Measurements from ENCODE around the gene PKDCC.

Gene PKDCC

DNA sequence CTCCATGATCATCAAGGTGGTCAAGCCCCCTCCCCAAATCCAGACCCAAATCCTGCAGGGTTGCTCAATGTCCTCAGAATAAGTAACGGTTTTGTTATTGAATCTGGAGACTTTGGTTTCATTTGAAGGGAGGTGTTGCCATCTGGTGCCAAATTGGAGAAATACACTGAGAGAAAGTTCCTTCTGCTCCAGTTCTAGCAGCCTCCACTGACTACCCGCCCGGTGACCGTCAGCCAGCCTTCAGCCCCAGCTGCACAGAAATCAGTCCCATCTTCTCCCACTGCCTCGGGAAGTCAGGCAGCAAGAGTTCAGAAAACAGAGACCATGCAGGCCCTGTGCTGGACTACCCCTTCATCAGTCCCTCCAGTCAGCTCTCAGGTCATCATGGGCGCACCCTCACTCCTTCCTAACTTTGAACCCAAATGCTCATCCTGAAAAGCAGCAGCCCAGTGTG is 38.7 kb downstream of the PKDCC start:
- no peak for DNase-seq (ENCODE audit: low read depth in 1 of 2, low spot score in 1 of 2)

DNA sequence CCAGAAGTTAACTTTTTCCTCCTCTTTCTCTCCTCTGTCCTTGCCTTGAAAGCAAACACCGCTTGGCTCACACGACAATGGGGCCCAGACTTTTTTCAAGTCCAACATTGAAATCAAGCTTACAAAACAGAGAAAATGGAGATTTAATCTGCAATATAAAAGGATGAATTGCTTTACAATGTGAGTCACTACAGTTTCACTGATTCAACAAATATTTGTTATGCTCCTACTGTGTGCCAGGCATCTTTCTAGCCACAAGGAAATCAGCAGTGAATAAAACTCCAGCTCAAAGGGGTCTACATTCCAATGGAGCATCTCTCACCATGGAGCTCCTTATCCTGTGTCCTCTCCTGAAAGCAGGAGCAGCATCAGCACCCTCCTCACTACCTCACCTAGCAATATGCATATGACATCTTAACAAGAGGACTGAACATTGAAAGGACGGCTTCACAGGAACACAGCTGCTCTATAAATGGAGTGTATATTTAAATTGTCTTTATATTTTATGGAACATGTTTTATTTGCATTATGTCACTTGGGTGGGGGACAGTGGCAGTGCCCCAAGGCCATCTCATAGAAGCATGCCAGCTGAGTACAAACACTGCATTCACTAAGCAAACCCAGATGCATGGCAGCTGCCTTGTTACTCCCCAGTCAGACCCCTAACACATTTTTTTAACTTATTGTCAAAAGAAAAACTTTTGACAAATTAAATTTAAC is 39.5 kb downstream of the PKDCC start:
- no peak for DNase-seq (ENCODE audit: low read depth in 1 of 2, low spot score in 1 of 2)

DNA sequence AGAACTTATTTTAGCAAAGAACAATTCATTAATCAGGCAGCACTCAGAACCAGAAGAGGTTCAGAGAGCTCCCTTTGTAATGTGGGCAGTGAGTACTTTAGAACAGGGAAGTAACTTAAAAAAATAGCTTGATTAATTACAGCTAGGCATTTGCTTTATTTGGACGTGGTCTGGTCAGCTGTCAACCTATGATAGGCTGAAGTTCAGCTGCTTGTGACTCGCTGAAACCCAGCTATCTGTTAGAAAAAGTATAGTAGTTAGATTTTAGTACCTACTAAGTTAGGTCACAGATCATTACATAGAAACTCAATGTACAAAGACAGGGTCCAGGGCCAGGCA is 40.0 kb downstream of the PKDCC start:
- DNase-seq (ENCODE audit: low read depth in 1 of 2, low spot score in 1 of 2): no peak

DNA sequence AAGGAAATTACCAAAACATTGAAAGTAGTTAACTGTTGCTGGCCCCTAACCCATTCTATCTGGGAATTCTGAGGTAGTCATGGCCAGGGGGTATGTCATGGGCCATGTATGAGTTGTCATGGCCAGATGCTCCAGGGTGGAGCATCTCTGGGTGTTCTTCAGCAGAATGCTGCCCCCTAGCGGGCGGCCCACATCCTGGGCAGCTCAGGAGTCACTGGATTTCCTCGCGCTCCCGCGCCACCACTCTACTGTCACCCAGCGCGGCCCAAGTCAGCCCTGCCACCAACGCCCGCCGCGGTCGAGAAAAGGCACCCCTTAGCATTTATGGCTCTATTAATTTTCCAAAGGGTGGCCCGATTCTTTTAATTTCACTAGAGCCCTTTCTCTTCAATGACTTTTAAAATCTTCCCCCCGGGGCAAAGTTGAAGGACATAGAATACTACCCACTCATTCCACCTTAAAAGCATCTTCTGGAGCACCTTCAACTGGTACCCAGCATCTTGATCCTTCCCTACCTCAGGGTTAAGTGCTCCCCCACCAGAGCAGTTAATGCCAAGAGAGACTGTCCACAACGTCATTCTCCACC is 41.6 kb downstream of the PKDCC start:
- peak in 1 of 2 donors; percentile 29 for DNase-seq (ENCODE audit: low read depth in 1 of 2, low spot score in 1 of 2)

DNA sequence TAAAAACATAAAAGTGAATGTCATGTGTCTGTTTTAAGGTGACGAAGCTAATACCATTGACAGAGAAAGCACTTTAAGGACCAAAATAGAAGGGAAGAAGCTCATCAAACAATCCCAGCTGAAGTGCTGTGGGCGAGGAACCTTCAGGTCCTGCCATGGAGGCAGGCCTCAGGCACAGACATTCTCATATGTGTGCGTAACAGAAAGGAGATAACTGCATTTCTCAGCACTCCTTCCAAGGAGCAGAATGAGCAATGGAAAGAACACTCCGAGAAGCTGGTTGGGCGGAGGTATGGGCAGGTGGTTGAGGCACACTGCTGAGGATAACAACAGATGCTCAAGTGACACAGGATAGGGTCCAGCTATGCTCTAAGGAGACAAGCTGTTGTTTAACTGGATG is 42.4 kb downstream of the PKDCC start:
- no peak for DNase-seq (ENCODE audit: low read depth in 1 of 2, low spot score in 1 of 2)

DNA sequence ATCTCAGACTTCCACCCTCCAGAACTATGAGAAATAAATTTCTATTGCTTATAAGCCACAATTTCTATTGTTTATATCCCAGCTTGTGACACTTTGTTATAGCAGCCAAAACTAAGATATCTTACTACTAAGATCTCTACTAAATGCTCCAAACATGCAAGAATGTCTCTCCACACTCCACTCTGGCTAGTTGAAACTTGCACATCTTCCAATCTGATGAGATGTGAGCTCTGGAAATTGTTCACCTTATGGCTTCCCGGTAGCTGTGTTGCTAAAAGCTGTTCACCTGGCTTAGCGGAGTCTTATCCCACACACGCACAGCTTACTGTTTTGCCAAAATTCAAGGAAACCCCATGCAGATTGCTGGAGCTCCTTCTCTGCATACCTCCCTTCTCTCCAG is 43.9 kb downstream of the PKDCC start:
- no peak for DNase-seq (ENCODE audit: low read depth in 1 of 2, low spot score in 1 of 2)

DNA sequence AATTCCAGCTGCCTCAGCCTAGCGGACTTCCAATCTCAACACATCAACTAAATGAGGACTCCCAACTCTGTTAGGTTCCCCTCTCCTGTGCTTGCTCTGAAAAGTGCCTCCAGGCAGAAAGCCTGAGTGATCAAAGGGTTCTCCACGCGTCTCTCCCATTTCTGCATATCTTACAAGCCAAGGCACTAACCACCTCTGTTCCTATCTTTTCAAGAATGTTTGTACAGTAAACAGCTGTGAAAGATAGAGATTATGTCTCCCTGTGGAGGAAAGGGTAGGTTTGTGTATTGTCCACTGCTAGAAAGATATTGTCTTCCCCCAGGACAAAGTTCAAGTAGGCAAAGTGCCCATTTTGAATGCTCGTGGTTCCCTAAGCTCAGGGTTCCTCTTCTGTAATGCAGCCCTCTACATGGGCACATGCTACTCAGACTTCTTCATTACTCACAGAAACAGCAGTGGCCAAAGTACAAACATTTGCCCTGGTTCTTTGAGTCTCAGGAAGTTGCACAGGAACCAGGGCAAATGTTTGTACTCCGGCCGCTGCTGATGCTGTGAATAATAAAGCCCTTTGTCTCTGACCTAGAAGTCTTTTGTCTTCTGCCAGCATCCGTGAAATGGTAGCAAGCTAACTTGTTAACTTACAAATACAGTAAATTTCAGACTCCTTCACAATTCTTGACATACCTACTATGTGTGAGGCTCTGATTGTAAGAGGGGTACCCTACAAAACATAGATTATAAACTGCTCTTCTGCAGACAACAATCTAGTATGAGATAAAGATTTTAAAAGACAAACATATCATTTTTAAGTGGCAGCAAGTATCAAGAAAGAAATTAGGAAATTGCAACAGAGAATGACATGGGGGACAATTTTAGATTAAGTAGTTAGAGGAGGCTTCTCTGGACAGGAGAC is 44.5 kb downstream of the PKDCC start:
- DNase-seq (ENCODE audit: low read depth in 1 of 2, low spot score in 1 of 2): no peak

DNA sequence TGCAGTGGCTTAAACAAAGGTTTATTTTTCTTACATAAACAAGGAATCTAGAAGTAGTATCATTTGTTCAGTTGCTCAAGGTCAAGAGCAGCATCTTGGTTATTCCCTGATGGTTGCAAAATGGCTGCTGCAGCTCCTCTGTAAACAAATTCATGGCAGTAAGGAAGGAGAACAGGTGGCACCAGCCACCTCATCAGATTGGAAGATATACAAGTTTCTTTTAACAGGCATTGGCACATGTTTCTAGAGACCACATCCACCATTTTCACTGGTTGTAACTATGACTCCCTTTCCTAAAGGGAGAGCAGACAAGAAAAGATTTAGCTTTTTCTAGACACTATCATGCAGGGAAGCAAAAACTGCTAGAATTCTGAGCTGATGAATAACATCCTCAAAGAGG is 46.3 kb downstream of the PKDCC start:
- DNase-seq (ENCODE audit: low read depth in 1 of 2, low spot score in 1 of 2): no peak

DNA sequence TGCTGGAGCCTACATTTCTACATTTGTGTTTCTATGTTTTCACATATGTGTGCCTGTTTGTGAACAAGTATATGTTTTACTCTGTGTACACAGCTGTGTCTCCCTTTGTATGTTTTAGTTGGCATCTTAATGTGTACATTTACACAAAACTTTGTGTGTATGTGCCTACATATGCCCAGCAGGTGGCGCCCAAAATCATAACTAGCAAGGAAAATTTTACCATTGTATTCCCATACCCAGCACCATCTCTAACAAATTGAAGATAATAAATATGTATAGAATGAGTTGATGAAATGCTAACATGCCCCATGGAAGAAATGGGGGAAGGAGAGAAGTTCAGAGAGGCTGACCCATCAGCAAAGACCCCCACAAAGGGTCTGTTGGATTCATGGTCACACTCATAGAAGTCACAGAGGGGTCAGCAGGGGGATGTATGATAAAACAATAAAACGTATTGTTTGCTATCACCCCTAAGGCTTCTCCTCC is 48.1 kb downstream of the PKDCC start:
- peak in 1 of 2 donors; percentile 50 for DNase-seq (ENCODE audit: low read depth in 1 of 2, low spot score in 1 of 2)

DNA sequence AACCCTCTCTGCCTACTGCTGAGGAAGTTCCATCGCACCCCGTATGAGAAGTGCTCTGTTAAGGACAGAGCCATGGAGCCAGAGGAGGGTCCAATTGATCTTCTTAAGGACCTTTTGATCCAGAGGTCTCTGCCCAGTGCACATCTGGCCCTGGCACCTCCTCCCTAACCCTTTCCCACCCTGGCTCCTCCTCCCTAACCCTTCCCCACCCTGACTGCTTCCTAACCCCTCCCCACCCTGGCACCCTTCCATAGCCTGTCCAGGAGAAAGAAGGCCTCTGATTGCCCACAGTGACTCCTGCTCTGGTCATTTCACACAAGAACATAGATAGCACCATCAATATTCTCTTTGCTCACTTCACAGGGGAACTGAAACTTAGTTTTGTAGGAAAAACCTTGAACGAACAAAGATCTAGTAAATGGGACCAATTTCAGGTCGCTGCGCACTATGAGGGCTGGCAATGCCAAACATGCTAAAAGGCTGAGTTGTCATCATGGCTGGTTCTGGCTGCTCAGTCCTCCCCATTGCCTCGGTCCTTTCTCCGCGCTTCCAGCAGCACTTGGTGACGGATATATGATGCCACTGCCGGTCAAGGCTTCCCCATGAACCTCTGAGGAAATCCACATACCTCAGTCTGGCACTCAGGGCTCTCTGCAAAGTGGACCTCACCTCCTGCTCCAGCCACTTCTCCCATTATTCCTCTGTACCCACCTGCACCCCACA is 49.2 kb downstream of the PKDCC start:
- no peak for DNase-seq (ENCODE audit: low read depth in 1 of 2, low spot score in 1 of 2)

DNA sequence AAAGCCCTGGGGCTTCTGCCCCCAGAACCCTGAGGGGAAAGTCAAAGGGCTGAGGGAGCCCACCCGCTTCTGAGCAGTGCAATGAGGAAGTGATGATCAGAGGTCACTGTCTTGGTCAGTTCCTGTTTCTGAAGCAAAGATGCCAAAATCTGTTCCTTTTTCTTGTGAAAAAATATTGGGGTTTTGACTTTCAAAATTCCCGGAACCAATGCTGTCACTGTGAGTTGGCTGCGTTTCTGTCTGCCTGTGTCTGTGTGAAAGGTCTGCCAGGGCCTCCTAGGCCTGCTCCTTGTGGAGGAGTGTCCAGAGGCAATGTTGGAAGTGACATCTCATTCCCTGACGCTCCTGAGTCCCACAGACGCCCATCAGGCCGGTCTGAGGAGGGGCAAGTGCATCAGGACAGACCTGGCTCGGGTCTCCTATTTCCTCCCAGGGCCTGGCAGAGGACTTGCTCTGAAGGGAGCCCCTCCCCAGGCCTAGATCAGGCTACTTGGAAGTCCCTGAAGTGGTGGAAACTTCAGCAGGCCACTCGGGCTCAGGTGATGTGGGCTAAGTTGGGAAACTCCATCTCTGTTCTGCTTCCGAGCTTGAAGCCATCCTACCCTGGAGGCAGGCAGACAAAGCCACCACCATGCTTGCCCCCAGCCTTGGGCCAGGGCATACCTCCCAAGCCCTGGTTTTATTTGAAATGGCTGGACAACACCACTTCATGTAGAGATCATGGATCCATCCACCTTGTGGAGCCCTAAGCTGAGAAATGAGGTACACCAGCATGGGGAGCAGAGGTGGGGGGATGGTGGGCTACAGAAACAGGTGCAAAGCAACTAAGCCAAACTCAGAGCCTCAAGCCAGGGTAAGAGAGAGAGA is 51.0 kb downstream of the PKDCC start:
- DNase-seq (ENCODE audit: low read depth in 1 of 2, low spot score in 1 of 2): no peak

DNA sequence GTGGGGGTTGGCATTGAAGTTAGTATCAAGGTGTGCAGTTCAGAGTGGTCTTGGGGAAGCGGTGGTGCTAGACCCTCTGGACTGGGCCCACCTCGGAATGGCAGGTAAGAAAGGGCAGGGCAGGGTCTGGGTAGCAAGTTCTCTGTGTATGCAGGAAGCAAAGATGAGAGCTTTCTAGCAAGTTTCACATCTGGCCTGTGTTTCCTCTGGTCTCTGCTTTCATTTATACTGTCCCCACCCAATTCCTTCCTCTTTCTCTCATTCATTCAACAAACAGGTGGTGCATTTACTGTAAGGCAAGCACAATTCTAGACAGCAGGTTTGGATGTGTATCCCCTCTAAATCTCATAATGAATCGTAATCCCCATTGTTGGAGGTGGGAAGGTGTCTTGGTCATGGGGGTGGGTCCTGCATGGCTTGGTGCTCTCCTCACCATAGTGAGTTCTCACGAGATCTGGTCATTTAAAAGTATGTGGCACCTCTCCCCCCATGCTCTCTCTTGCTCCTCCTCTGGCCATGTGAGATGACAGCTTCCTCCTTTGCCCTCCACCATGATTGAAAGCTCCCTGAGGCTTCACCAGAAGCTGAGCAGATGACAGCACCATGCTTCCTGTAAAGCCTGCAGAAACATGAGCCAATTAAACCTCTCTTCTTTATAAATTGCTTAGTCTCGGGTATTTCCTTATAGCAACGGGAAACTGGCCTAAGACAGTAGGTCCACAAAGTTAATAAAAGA is 51.8 kb downstream of the PKDCC start:
- DNase-seq (ENCODE audit: low read depth in 1 of 2, low spot score in 1 of 2): no peak

DNA sequence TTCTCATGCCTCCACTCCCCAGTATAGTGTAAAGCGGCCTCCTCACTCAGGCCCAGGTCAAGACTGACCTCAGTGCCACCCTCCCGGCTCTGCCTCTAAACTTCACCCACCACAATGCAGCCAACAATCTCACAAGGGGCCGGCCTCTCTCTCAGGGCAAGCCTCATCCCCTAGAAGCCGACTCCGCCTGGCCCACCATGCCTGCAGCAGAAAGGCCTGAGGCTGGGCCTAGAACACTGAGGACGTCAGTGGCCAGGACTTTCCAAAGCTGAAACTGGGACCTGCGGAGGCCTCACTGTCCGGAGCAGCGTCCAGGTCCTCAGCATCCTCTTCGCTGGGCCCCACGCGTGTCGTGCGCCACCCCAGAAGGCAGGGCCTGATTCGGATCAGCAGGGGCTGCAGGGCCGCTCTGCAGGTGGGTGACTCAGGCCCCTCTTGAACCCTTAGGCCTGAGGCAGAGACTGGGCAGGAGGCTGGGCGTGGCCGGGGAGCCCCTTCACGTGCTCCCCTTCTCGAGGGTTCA is 52.9 kb downstream of the PKDCC start:
- no peak for DNase-seq (ENCODE audit: low read depth in 1 of 2, low spot score in 1 of 2)

DNA sequence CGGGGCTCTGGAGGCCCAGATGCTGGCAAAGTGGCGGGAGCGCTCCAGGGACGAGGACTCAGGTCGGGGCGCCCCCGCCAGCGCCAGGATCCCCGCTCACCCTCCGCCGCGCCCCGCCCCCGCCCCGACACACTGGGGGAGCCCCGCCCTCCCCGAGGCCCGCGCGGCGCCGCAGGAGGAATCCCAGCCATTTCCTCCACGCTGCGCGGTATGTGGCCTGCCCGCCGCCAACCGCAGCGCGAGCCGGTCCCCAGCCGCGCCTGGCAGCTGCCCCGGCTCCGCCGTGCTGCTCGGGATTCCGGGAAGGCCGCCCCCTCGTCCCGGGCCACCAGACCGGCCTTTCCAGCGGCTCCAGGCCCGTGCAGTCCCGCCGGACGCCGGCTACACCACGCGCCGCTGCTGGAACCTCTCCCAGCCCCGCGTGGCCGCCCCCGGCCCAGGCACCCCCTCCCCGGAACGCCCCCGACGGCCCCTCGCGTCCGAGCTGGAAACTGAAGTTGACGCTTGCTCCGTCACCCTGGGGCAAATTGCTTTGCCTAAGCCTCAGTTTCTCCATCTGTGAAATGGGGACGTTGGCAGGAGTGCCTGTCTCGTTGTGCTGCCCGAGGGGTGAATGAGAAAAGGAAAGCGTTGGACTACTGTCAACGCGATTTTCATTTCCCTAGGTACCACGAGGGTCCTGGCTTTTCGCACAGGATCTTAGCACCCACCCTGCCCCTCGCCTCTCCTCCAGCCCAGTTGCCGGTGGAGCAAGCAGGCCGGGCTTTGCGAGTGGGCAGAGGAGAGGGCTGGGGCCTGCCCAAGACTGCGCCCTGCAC is 53.6 kb downstream of the PKDCC start:
- DNase-seq (ENCODE audit: low read depth in 1 of 2, low spot score in 1 of 2): no peak

DNA sequence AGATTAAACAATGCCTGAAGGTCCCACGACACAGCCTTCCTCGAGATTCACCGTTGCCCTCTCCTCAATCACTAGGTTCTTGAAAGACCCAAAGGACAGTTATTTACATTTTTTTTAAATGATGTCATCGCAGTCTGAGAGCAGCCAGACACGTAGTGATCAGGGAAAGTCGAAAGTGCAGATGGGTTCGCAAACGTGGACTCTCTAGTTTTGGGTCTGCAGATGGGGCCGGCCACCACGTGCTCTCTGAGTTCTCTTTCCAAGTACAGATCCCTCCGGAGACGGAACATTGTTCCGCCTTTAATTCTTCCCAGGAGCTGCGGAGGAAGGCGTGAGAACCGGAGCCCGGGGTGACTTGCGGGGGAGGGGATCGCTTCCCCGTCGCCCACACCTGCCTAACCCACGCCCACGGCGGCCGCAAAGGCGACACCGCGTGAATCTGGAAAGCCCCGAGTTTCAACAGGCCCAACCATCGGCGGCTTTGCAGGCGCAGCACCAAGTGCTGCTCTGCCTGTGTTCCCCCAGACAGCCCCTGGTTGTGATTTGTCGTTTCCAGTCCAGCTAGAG is 54.3 kb downstream of the PKDCC start:
- peak; percentile 73 to 74 for DNase-seq (ENCODE audit: low read depth in 1 of 2, low spot score in 1 of 2)

DNA sequence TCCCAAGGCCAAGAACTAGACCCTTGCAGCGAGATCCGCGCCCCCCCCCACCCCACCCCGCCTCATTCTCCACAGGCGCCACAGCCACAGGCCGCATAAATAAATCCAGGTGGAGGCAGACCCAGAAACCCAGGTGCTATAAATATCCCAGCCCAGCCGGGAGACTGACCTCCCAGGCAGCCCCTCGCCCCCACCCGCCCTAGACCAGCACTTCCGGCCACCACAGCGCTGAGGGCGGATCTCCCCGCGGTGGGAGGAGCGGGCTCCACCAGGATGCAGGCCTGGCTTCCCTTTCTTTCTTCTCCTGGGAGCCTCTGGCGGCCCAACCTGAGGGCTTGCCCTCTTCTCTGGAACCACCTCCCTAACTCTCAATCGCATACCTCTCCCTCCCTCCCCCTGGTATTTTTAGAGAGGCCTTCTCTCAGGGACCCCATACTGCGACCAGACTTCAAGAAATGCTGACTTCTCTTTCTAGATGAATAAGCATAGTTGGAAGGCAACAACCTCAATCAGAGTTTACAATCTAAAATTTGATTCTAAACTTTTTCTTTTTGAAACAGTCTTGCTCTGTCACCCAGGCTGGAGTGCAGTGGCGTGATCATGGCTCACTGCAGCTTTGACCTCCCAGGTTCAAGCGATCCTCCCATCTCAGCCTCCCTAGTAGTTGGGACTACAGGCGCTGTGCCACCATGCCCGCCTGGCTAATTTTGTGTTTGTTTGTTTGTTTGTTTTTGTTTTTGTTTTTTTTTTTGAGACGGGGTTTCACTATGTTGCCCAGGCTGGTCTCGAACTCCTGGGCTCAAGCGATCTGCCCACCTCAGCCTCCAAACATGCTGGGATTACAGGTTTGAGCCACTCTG is 55.0 kb downstream of the PKDCC start:
- no peak for DNase-seq (ENCODE audit: low read depth in 1 of 2, low spot score in 1 of 2)

DNA sequence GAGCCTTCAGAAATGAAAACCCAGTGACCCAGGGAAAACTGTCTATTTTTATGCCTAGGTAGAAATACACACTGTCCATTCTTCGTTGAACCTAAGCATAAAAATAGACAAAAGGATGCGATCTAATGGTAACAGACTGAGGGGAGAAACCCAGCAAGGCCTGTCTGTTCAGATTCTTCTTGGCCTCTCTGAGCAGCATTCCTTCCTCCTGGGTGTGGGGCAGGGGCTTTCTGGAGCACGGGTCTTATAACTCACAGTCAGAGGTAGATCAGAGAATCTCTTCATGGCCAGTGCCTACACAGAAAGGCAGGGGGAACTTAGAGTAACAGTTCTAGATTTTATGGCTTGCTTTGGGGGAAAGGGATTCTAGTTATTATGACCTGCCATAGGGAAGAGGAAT is 56.0 kb downstream of the PKDCC start:
- no peak for DNase-seq (ENCODE audit: low read depth in 1 of 2, low spot score in 1 of 2)

All from activated CD4-positive, alpha-beta T cell treated with anti-CD3 and anti-CD28 coated beads, Interleukin-2, amount 50 U/mL, for 24 hours (primary cell).